OCI-LY7 (cell line): Measurements from ENCODE around the gene THBS4. TPM values are rescaled to one million over a fixed set of nuclear protein-coding genes. Genes with fewer than 3 reads are reported as not detected.
A peak's percentile ranks its signal among the peaks of the same experiment; 100 is the strongest.

Experiments used
- BruUV-seq: library from RNA; stranded (reverse); fragments of 400-500 nt; replicated peaks from 2 replicates; lab custom pipeline; 2021; lab: Mats Ljungman, UMichigan
- CTCF ChIA-PET: fragments of 300-600 bp; sonication (Branson Sonifier 250); formaldehyde crosslinking; loops from one replicate; lab custom pipeline; 2022; ENCODE audit warnings: antibody characterized with exemption; ENCODE audit not compliant: unreplicated experiment; lab: Charles Lee
- POLR2A ChIA-PET: fragments of 300-600 bp; sonication (Branson Sonifier 250); formaldehyde crosslinking; loops from one replicate; lab custom pipeline; 2022; ENCODE audit warnings: antibody characterized with exemption; lab: Charles Lee
- DNase-seq: peaks from one replicate; pipeline ENCODE4 v3.0.0-alpha.2; 2015; ENCODE audit warnings: low spot score
- H2AFZ ChIP-seq: fragments of 200-600 bp; sonication (generic), shearing (Covaris generic); 2 replicates; pipeline ENCODE4 v1.6.1; 2014; ENCODE audit warnings: mild to moderate bottlenecking, antibody characterized with exemption, low read length, moderate library complexity
- H3K27ac ChIP-seq: fragments of 200-600 bp; sonication (generic); 2 replicates; pipeline ENCODE4 v1.5.1; 2014; ENCODE audit warnings: mixed run types, low read depth, mild to moderate bottlenecking, moderate library complexity, low read length, inconsistent platforms; ENCODE audit not compliant: poor library complexity, severe bottlenecking
- H3K36me3 ChIP-seq: fragments of 200-600 bp; sonication (generic); 2 replicates; pipeline ENCODE4 v1.6.1; 2014; ENCODE audit warnings: mild to moderate bottlenecking, antibody characterized with exemption, low read length, moderate library complexity, mixed read lengths; ENCODE audit not compliant: insufficient read depth
- H3K4me1 ChIP-seq: fragments of 200-600 bp; sonication (generic); 2 replicates; pipeline ENCODE4 v1.5.1; 2014; ENCODE audit warnings: mild to moderate bottlenecking, low read length; ENCODE audit not compliant: insufficient read depth, poor library complexity, severe bottlenecking
- H3K4me2 ChIP-seq: fragments of 200-600 bp; sonication (generic); 2 replicates; pipeline ENCODE4 v1.6.1; 2014; ENCODE audit warnings: mild to moderate bottlenecking, low read length
- H3K4me3 ChIP-seq: fragments of 200-600 bp; sonication (generic); 2 replicates; pipeline ENCODE4 v1.5.1; 2014; ENCODE audit warnings: mild to moderate bottlenecking, low read depth, low read length; ENCODE audit not compliant: poor library complexity, severe bottlenecking
- H3K79me2 ChIP-seq: fragments of 200-600 bp; sonication (generic); 2 replicates; pipeline ENCODE4 v1.6.1; 2016; ENCODE audit warnings: low read depth, mild to moderate bottlenecking, low read length, moderate library complexity, mixed read lengths; ENCODE audit not compliant: insufficient read depth
- H3K9me2 ChIP-seq: fragments of 200-600 bp; sonication (generic); 2 replicates; pipeline ENCODE4 v1.6.1; 2016; ENCODE audit warnings: mild to moderate bottlenecking, low read length, mixed read lengths; ENCODE audit not compliant: insufficient read depth
- H3K9me3 ChIP-seq: fragments of 200-600 bp; sonication (generic); 2 replicates; pipeline ENCODE4 v1.6.1; 2014; ENCODE audit warnings: mild to moderate bottlenecking, mixed run types, low read length, mixed read lengths
- H4K20me1 ChIP-seq: fragments of 200-600 bp; sonication (generic); 2 replicates; pipeline ENCODE4 v1.6.1; 2014; ENCODE audit warnings: mild to moderate bottlenecking, antibody characterized with exemption, low read length, moderate library complexity, mixed read lengths; ENCODE audit not compliant: insufficient read depth
- CTCF ChIP-seq: fragments of 200-600 bp; sonication (generic); conservative IDR thresholded peaks from 2 replicates; pipeline ENCODE4 v1.5.1; 2014; ENCODE audit warnings: mild to moderate bottlenecking, antibody characterized with exemption, low read length, moderate library complexity, mixed read lengths
- EZH2phosphoT487 ChIP-seq: fragments of 200-600 bp; sonication (generic); IDR thresholded peaks from 2 replicates; pipeline ENCODE4 v1.6.1; 2018; ENCODE audit warnings: low read depth, borderline replicate concordance, mild to moderate bottlenecking, mixed run types, antibody characterized with exemption, low read length, moderate library complexity, mixed read lengths
- intact Hi-C: fragments of 100-400 bp; cut with micrococcal nuclease; formaldehyde crosslinking; loops from one replicate; pipeline ENCODE4 v1.10.0; 2022; ENCODE audit not compliant: unreplicated experiment
- total RNA-seq, 2 experiments: library from RNA; depleted of rRNA in 1 of 2; stranded (reverse); fragments of >200 nt in 1 of 2; shearing (Covaris generic) in 1 of 2; gene quantifications; 2 replicates each; pipeline ENCODE4 v1.2.3, GENCODE V29; 2014 to 2022

THBS4 gene
- total RNA-seq, 2 experiments from 2014 or later: 1.8 to 4.2 TPM

- CTCF ChIA-PET: no interaction called here
- H3K4me2 ChIP-seq: peak overlapping the region; percentile 59
These were observed 35.3 kb downstream of the THBS4 start for GRCh38 chr5:80070338-80071056.

GRCh38 chr5:80071510-80072021, 36.4 kb downstream of the THBS4 start:
- no peaks in the 10 kb centered on the region for H3K9me3 ChIP-seq
- ChIA-PET CTCF (no interaction called here), POLR2A (interaction anchor here (0.8 kb wide), 1 partner anchor 12 kb away, joined by 3 read pairs; no protein-coding TSS in a partner anchor)
- no peaks in the 10 kb centered on the region for H3K9me2 ChIP-seq
- intact Hi-C loops: no loop called here
- no peak overlapping the region for H2AFZ ChIP-seq
- H3K79me2 ChIP-seq: no peaks in the 10 kb centered on the region
- H3K27ac ChIP-seq: no peak overlapping the region
- H3K4me2 ChIP-seq: no peak overlapping the region
- H3K4me1 ChIP-seq: peaks cover 22% of the 10 kb centered on the region
- H3K36me3 ChIP-seq: no peaks in the 10 kb centered on the region
- no peaks in the 10 kb centered on the region for H4K20me1 ChIP-seq
- no peak overlapping the region for H3K4me3 ChIP-seq
- BruUV-seq: no TSS peak
- no peak for TF ChIP-seq CTCF
- TF ChIP-seq EZH2phosphoT487: no peak
- DNase-seq: no peak

More at GRCh38 chr5:80070338-80071056, 35.3 kb downstream of the THBS4 start:
- no peaks in the 10 kb centered on the region for H4K20me1 ChIP-seq
- H2AFZ ChIP-seq: peak overlapping the region; percentile 80
- peaks cover 22% of the 10 kb centered on the region for H3K4me1 ChIP-seq
- H3K9me2 ChIP-seq: no peaks in the 10 kb centered on the region
- H3K27ac ChIP-seq: peak overlapping the region; percentile 54
- POLR2A ChIA-PET: interaction anchor here (0.6 kb wide), 1 partner anchor 84 kb away, joined by 3 read pairs; no protein-coding TSS in a partner anchor
- H3K9me3 ChIP-seq: no peaks in the 10 kb centered on the region
- peak; percentile 69 for DNase-seq
- BruUV-seq: no TSS peak
- TF ChIP-seq CTCF: no peak
- TF ChIP-seq EZH2phosphoT487: no peak
- intact Hi-C loops: no loop called here
- H3K36me3 ChIP-seq: no peaks in the 10 kb centered on the region
- peak overlapping the region; percentile 11 for H3K4me3 ChIP-seq
- H3K79me2 ChIP-seq: no peaks in the 10 kb centered on the region
